ENCODE measurements around the gene KSR2.

The KSR2 gene

DNA sequence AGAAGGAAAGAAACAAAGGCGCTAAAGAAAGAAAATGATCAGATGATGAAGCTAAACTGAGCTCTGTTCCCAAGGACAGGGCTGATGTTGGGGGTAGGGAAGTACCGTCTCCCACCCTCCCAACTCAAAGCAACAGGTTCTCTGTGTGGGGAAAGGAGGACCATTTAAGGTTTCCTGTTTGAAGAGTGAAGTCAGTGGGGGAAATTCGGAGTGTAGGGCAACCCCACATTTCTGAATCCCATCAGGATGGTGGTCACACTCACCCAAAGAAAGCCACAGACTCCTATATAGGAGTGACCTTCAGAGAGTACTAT lies 131.1 kb downstream of the KSR2 start:
- Histone ChIP-seq H3K4me1 (ENCODE audit: low read length) (no peaks in the 10 kb centered on the region), H3K9me3 (ENCODE audit: insufficient read depth, low read length) (no peaks in the 10 kb centered on the region), H3K4me2 (ENCODE audit: low read length) (no peak overlapping the region), H2AFZ (ENCODE audit: low read depth, low read length) (no peak overlapping the region), H3K4me3 (ENCODE audit: low read length) (no peak overlapping the region), H3K27ac (ENCODE audit: low read length) (no peak overlapping the region), H3K36me3 (replicated peaks; ENCODE audit: low read depth, low read length) (no peaks in the 10 kb centered on the region), H3K79me2 (ENCODE audit: low read length) (no peaks in the 10 kb centered on the region), H3K27me3 (ENCODE audit: low read depth, low read length) (0 out of 2 replicates have a peak, but pooled peaks cover 7% of the 10 kb centered on the region), H4K20me1 (ENCODE audit: insufficient read depth, low read length) (no peaks in the 10 kb centered on the region), H3K9ac (ENCODE audit: low read length) (no peak overlapping the region)
- no peak for TF ChIP-seq EZH2phosphoT487 (IDR thresholded peaks at IDR 0.05; ENCODE audit: low read depth)
- TF ChIP-seq CTCF (IDR thresholded peaks at IDR 0.05; ENCODE audit: low read depth, low read length), result no peak

DNA sequence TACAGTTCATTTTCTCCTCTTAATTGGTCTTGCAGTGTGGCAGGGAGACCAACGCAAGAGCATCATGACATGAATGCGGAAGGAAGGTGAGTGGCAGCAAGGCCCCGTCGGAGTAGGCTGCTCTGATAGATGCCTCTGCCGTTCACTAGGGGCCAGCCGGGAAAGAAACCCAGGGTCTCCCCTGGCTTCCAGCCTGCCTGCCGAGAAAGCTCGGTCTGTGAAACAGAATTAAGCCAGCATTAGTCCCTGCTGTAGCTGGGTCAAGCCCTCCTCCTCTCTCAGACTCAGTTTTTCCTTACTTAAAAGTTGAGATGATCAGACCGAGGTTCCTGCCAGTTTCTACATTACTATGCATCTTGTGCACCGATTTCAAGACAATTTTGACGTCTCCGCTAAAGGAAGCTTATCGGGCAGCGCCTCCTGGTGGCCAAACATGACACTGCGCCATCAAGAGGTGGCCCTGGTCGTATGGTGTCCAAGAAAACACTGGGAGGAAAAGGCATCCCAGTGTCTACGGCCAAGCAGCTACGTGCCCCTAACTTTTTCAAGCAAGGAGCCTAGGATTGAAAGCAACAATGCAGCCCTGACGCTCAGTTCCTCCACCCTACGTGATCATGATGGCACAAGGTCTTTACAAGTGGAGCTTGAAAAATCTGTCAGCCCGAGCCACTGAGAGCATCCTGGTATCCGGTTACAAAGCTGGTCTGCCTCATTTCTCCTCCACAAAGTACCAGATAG lies 131.6 kb downstream of the KSR2 start:
- H3K79me2 ChIP-seq (ENCODE audit: low read length), result no peaks in the 10 kb centered on the region
- H2AFZ ChIP-seq (ENCODE audit: low read depth, low read length), result no peak overlapping the region
- H3K9ac ChIP-seq (ENCODE audit: low read length), result no peak overlapping the region
- H4K20me1 ChIP-seq (ENCODE audit: insufficient read depth, low read length), result no peaks in the 10 kb centered on the region
- H3K4me2 ChIP-seq (ENCODE audit: low read length), result no peak overlapping the region
- H3K27me3 ChIP-seq (ENCODE audit: low read depth, low read length), result 0 out of 2 replicates have a peak, but pooled peaks cover 5% of the 10 kb centered on the region
- TF ChIP-seq EZH2phosphoT487 (IDR thresholded peaks at IDR 0.05; ENCODE audit: low read depth) (no peak), CTCF (IDR thresholded peaks at IDR 0.05; ENCODE audit: low read depth, low read length) (peak; percentile 96)
- H3K27ac ChIP-seq (ENCODE audit: low read length), result no peak overlapping the region
- H3K36me3 ChIP-seq (replicated peaks; ENCODE audit: low read depth, low read length), result no peaks in the 10 kb centered on the region
- no peaks in the 10 kb centered on the region for H3K4me1 ChIP-seq (ENCODE audit: low read length)
- no peaks in the 10 kb centered on the region for H3K9me3 ChIP-seq (ENCODE audit: insufficient read depth, low read length)
- H3K4me3 ChIP-seq (ENCODE audit: low read length), result no peak overlapping the region

GRCh38 chr12:117836476-117836875 lies 132.3 kb downstream of the KSR2 start:
- H3K27ac ChIP-seq (ENCODE audit: low read length), result no peak overlapping the region
- no peak overlapping the region for H2AFZ ChIP-seq (ENCODE audit: low read depth, low read length)
- H3K36me3 ChIP-seq (replicated peaks; ENCODE audit: low read depth, low read length), result no peaks in the 10 kb centered on the region
- H3K79me2 ChIP-seq (ENCODE audit: low read length), result no peaks in the 10 kb centered on the region
- no peaks in the 10 kb centered on the region for H4K20me1 ChIP-seq (ENCODE audit: insufficient read depth, low read length)
- no peak overlapping the region for H3K4me3 ChIP-seq (ENCODE audit: low read length)
- no peak overlapping the region for H3K4me2 ChIP-seq (ENCODE audit: low read length)
- no peaks in the 10 kb centered on the region for H3K4me1 ChIP-seq (ENCODE audit: low read length)
- H3K9ac ChIP-seq (ENCODE audit: low read length), result no peak overlapping the region
- no peaks in the 10 kb centered on the region for H3K9me3 ChIP-seq (ENCODE audit: insufficient read depth, low read length)
- TF ChIP-seq CTCF (IDR thresholded peaks at IDR 0.05; ENCODE audit: low read depth, low read length) (no peak), EZH2phosphoT487 (IDR thresholded peaks at IDR 0.05; ENCODE audit: low read depth) (no peak)
- H3K27me3 ChIP-seq (ENCODE audit: low read depth, low read length), result 0 out of 2 replicates have a peak, but pooled peaks cover 5% of the 10 kb centered on the region

- H4K20me1 ChIP-seq (ENCODE audit: insufficient read depth, low read length), result no peaks in the 10 kb centered on the region
These were observed 133.6 kb downstream of the KSR2 start for GRCh38 chr12:117835156-117835555.

More at GRCh38 chr12:117835156-117835555, 133.6 kb downstream of the KSR2 start:
- no peak overlapping the region for H3K4me3 ChIP-seq (ENCODE audit: low read length)
- no peaks in the 10 kb centered on the region for H3K36me3 ChIP-seq (replicated peaks; ENCODE audit: low read depth, low read length)
- H3K27ac ChIP-seq (ENCODE audit: low read length), result no peak overlapping the region
- no peak overlapping the region for H3K9ac ChIP-seq (ENCODE audit: low read length)
- H3K4me1 ChIP-seq (ENCODE audit: low read length), result no peaks in the 10 kb centered on the region
- no peak overlapping the region for H2AFZ ChIP-seq (ENCODE audit: low read depth, low read length)
- no peaks in the 10 kb centered on the region for H3K79me2 ChIP-seq (ENCODE audit: low read length)
- no peaks in the 10 kb centered on the region for H3K9me3 ChIP-seq (ENCODE audit: insufficient read depth, low read length)
- no peak for TF ChIP-seq CTCF (IDR thresholded peaks at IDR 0.05; ENCODE audit: low read depth, low read length)
- TF ChIP-seq EZH2phosphoT487 (IDR thresholded peaks at IDR 0.05; ENCODE audit: low read depth), result no peak
- H3K4me2 ChIP-seq (ENCODE audit: low read length), result no peak overlapping the region
- H3K27me3 ChIP-seq (ENCODE audit: low read depth, low read length), result 0 out of 2 replicates have a peak, but pooled peaks cover 5% of the 10 kb centered on the region

All from OCI-LY3 (cell line).